NCI-H146 treated with DMSO at 0.1 percent for 48 hours (cell line): Measurements from ENCODE around the gene BTBD7.
"Not testable (repeated sequence)": the region's sequence is repeated elsewhere in the genome, so short reads cannot be mapped to it uniquely, and the experiment has no call there.

Experiments used
- DNase-seq: peaks from one replicate; lab custom pipeline; 2025; ENCODE audit not compliant: unreplicated experiment; lab: John Stamatoyannopoulos, UW

BTBD7 gene

GRCh38 chr14:93332853-93333630 is at the start of gene BTBD7:
Gene BTBD7, minus strand, starts transcription at chr14:93333036. Its CDS starts 36,985 bp downstream, at chr14:93296051.
- DNase-seq = peak; percentile 62

- no peak for DNase-seq
Measured at GRCh38 chr14:93381644-93382043, 48.8 kb upstream of the BTBD7 start.

GRCh38 chr14:93379831-93380230 is 47.0 kb upstream of the BTBD7 start:
- DNase-seq = no peak

- DNase-seq = no peak
Measured at GRCh38 chr14:93375673-93376156, 42.9 kb upstream of the BTBD7 start.

GRCh38 chr14:93369713-93370266 is 37.0 kb upstream of the BTBD7 start:
- no peak for DNase-seq

GRCh38 chr14:93368996-93369712 is 36.3 kb upstream of the BTBD7 start:
- DNase-seq = no peak

GRCh38 chr14:93354873-93355272 is 22.0 kb upstream of the BTBD7 start:
- DNase-seq = not testable (repeated sequence)

- no peak for DNase-seq
Measured at GRCh38 chr14:93348292-93348691, 15.5 kb upstream of the BTBD7 start.

- DNase-seq = no peak
Measured at GRCh38 chr14:93347850-93348249, 15.0 kb upstream of the BTBD7 start.

GRCh38 chr14:93346926-93347721 is 14.3 kb upstream of the BTBD7 start, which contains the start of gene COX8C:
Gene COX8C, plus strand, starts transcription at chr14:93347182. Its CDS starts 87 bp downstream, at chr14:93347269.
- no peak for DNase-seq

GRCh38 chr14:93343797-93344196 is 11.0 kb upstream of the BTBD7 start:
- peak; percentile 31 for DNase-seq

- no peak for DNase-seq
Measured at GRCh38 chr14:93343266-93343665, 10.4 kb upstream of the BTBD7 start.

- DNase-seq = no peak
Measured at GRCh38 chr14:93337884-93338283, 5.0 kb upstream of the BTBD7 start.

- DNase-seq = no peak
Measured at GRCh38 chr14:93337143-93337753, 4.4 kb upstream of the BTBD7 start.

- no peak for DNase-seq
Measured at GRCh38 chr14:93333631-93334103, 831 bp upstream of the BTBD7 start.

- DNase-seq = peak; percentile 1
Measured at GRCh38 chr14:93332397-93332852, 411 bp downstream of the BTBD7 start.

- DNase-seq = no peak
Measured at GRCh38 chr14:93331728-93332396, 974 bp downstream of the BTBD7 start.

GRCh38 chr14:93331002-93331727 is 1.7 kb downstream of the BTBD7 start:
- DNase-seq = no peak

- DNase-seq = no peak
Measured at GRCh38 chr14:93330609-93331000, 2.2 kb downstream of the BTBD7 start.
